Activated T-cell treated with anti-CD3 and anti-CD28 coated beads, Interleukin-2, amount 50 U/mL, for 4 hours (primary cell): ENCODE measurements around the gene DNM1. TPM values are rescaled to one million over a fixed set of nuclear protein-coding genes. Genes with fewer than 3 reads are reported as not detected.

Source experiments
- ATAC-seq, 2 donors: fragments of 200-7000 bp; cut with Tn5 transposase; one replicate each; pipeline ENCODE4 v1.10.0; 2021
- DNase-seq: peaks from one replicate; pipeline ENCODE4 v3.0.0-alpha.2; 2020
- H3K27me3 Mint-ChIP-seq: one replicate; pipeline ENCODE4 v1.8.0; 2021; ENCODE audit warnings: low read depth, mixed read lengths
- H3K36me3 Mint-ChIP-seq: one replicate; pipeline ENCODE4 v1.8.0; 2022; ENCODE audit warnings: mixed read lengths; ENCODE audit not compliant: insufficient read depth
- H3K4me1 Mint-ChIP-seq: one replicate; pipeline ENCODE4 v1.8.0; 2021; ENCODE audit warnings: low read depth, mixed read lengths
- H3K4me3 Mint-ChIP-seq: one replicate; pipeline ENCODE4 v1.8.0; 2021; ENCODE audit warnings: mild to moderate bottlenecking, moderate library complexity, mixed read lengths
- H3K9me3 Mint-ChIP-seq: one replicate; pipeline ENCODE4 v1.8.0; 2021; ENCODE audit warnings: mixed read lengths
- total RNA-seq, 3 donors: library from RNA; stranded (reverse); gene quantifications; one replicate each; pipeline ENCODE4 v1.2.1, GENCODE V29; 2021

DNM1 gene
- total RNA-seq, 3 donors from 2014 or later: 0.32 to 0.43 (median 0.40) TPM

DNA sequence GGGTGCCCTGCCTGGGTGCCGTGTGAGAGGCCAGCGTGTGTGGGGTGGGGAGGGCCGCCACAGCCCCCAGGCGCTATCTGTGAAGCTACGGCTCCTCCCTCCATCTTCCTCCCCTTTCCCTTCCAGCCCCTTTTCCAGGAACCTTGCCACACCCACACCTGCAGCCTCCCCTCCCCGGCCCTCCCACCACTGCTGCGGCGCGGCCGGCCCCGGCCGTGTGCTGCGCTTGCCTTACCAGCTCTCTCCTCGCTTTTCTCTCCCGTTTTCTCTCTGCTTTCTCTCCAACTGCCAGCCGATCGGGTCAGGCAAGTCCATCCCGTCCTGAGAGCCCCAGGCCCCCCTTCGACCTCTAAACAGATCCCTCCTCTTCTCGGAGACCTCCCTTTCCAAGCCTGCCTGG lies 51.2 kb downstream of the DNM1 start:
- Mint-ChIP-seq H3K36me3 (peaks cover 9% of the 10 kb centered on the region), H3K27me3 (no peaks in the 10 kb centered on the region), H3K4me3 (no peak overlapping the region), H3K4me1 (peaks cover 13% of the 10 kb centered on the region), H3K9me3 (no peaks in the 10 kb centered on the region)
- ATAC-seq (no peak), DNase-seq (no peak)

DNA sequence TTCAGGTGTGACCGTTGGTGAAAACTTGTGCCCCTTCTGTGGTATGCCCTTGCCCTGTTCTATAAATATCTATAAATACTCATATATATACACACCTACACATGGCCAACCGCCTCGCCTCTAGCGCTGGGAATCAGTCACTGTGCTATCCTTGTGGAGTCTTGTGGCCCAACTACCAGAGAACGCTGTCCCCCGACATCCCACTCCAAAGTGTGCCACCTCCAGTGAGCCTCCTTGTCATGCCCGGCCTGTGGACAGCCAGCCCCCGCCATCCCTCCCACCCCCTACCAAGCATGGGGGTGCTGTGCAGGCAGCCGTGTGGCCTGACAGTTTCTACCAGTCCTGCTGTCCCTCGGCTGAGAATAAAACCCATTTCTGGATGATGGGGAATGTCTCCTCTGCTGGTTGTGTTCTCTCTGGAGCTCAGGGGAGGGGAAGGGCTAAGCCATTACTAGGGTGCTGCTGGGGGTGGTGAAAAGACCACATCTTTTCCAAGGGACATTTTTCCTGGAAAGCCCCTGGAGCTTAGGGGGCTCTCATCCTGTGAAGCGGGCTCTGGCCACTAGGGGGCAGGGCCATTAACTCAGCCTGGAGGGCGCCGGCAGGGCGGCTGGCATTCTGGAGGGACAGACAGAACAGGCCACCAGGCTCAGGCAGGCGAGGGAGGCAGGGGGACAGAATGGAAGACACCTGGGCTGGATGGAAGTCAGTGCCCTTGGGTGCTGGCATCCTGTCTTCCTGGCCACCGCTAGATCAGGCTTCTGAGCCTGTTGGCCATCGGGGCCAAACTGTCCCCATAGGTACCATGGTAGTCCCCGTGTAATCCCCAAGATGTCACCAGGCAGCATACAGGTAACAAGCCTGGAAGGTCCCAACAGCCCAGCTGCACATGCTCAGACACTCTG lies 51.9 kb downstream of the DNM1 start:
- no peaks in the 10 kb centered on the region for H3K9me3 Mint-ChIP-seq
- DNase-seq (peak; percentile 42), ATAC-seq (no peak)
- peaks cover 7% of the 10 kb centered on the region for H3K4me1 Mint-ChIP-seq
- no peaks in the 10 kb centered on the region for H3K27me3 Mint-ChIP-seq
- peaks cover 12% of the 10 kb centered on the region for H3K36me3 Mint-ChIP-seq
- no peak overlapping the region for H3K4me3 Mint-ChIP-seq

DNA sequence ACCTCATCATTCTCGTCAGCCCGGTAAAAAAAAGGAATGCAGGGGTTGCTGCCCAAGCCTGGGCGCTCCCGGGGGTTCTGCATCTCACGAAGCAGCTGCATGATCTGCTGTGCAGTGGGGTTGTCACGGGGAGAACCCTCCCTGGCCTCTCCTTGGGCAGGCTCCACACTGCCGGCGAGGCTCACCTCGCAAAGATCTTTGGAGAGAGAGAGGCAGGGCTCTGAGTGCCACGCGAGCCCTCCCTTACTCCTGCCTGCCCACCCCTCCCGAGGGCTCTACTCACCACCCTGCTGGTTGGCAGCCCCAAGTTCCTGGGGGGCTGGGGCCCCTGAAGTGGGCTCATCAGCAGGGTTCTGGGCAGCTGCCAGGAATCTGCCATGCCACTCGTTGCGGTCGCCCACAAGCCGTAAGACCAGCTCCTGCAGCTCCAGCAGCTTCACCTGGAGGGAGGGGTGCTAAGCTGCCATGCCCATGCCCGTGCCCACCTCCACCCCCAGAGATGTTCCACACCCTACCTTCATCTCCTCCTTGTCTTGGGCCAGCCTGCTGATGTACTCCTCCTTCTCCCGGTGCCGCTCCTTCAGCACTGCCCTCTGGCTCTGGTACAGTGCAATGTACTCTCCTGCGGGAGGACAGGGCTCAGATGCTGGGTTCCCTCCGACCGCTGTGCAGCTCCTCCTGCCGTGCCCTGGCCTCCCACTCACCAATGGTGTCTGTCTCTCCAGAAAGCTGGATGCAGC lies 54.1 kb downstream of the DNM1 start:
- H3K27me3 Mint-ChIP-seq: no peaks in the 10 kb centered on the region
- H3K9me3 Mint-ChIP-seq: no peaks in the 10 kb centered on the region
- H3K4me3 Mint-ChIP-seq: no peak overlapping the region
- peaks cover 23% of the 10 kb centered on the region for H3K36me3 Mint-ChIP-seq
- DNase-seq: no peak
- H3K4me1 Mint-ChIP-seq: no peaks in the 10 kb centered on the region
- no peak for ATAC-seq

DNA sequence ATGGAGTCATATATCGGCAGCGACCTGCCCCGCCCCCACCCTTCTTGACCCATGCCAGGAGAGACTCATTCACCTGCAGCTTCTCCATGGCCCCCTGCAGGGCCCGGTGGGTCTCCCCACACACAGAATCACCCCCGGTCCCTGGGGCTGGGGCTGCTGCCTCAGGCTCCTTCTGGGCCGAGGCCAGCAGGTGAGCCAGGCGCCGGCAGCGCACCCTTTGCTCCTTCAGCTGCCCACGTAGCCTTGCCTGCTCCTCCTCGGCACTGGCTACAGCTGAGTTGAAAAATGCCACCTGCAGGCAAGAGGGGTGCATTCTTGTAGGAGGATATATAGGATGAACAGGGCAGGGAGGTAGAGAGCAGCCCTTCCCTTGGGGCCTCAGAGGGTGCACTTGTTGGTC lies 54.7 kb downstream of the DNM1 start:
- ATAC-seq: no peak
- Mint-ChIP-seq H3K4me1 (no peaks in the 10 kb centered on the region), H3K4me3 (no peak overlapping the region), H3K27me3 (no peaks in the 10 kb centered on the region), H3K9me3 (no peaks in the 10 kb centered on the region), H3K36me3 (peaks cover 28% of the 10 kb centered on the region)
- no peak for DNase-seq

DNA sequence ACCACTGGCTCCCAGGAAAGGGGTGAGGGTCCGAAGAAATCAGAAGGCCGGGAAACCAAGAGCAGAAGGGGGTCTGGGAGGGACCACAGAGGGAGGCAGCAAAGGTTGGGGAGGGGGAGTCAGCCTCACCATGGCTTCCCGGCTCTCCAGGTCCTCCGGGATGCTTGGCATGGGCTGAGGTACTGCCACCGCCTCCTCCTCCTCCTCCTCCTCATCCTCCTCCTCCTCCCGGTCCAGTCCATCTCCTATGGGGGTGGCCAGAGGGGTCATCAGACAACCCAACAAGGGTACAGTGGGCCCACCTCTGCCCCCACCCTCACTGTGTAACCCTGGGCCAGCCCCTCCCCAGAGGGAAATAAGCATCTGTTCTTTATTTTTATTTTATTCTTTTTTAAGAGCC lies 55.1 kb downstream of the DNM1 start:
- H3K36me3 Mint-ChIP-seq: peaks cover 30% of the 10 kb centered on the region
- no peaks in the 10 kb centered on the region for H3K9me3 Mint-ChIP-seq
- ATAC-seq (no peak), DNase-seq (no peak)
- H3K27me3 Mint-ChIP-seq: no peaks in the 10 kb centered on the region
- H3K4me3 Mint-ChIP-seq: no peak overlapping the region
- no peaks in the 10 kb centered on the region for H3K4me1 Mint-ChIP-seq

DNA sequence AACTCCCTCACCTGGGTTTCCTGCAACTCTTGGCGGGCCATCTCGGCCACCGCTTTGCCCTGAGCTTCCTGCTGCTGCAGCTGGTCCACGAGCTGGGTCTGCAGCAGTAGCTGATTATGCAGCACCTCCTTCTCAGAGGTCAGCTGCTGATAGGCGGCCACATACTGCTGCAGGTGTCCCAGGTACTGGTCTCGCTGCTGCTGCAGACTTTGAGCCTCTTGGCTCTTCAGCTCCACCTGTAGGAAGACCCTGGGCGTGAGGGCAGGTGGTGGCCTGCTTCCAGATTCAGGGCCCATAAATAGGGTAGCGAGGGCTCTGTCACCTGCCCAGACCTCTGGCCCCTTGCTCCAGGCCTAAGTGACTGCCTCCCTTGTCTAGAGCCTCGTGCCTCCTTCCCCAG lies 56.0 kb downstream of the DNM1 start:
- DNase-seq (no peak), ATAC-seq (no peak)
- Mint-ChIP-seq H3K4me3 (no peak overlapping the region), H3K36me3 (peaks cover 30% of the 10 kb centered on the region), H3K27me3 (no peaks in the 10 kb centered on the region), H3K9me3 (no peaks in the 10 kb centered on the region), H3K4me1 (no peaks in the 10 kb centered on the region)

DNA sequence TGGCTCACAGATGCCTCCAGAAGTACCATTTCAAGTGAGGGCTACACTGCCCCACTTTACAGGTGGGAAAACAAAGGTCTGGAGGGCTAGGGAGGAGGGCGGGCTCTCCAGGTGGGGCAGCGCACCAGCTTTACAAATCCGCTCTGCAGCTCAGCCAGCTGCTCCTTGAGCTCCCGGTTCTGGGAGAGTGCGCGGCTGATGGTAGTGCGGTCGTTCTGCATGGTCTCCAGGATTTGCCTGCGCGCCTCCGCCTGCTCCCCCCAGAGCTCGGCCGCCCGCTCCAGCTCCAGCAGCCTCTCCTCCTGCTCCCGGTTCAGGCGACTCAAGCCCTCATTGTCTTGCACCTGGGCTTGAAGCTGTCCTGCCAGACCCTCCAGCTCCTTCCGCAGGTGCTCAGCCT lies 57.2 kb downstream of the DNM1 start:
- ATAC-seq: no peak
- no peak overlapping the region for H3K4me3 Mint-ChIP-seq
- DNase-seq: no peak
- no peaks in the 10 kb centered on the region for H3K27me3 Mint-ChIP-seq
- peaks cover 37% of the 10 kb centered on the region for H3K36me3 Mint-ChIP-seq
- no peaks in the 10 kb centered on the region for H3K4me1 Mint-ChIP-seq
- no peaks in the 10 kb centered on the region for H3K9me3 Mint-ChIP-seq

DNA sequence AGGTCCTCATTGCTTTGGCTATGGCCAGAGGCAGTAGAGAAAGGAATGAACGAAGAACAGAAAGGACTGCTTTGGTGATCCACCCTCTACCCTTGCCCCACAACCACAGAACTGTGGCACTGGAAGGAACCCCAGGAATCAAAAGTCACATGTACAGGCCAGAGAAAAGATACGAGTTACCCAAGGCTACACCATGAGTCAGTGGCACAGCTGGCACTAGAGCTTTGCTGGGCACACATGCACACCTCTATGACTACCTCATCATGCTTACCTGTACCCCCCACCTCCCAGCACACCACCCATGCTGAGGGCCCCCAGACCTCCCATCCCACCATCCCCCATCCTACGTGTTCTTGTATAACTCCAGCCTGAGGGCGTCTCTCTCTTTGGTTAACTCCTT lies 59.5 kb downstream of the DNM1 start:
- no peaks in the 10 kb centered on the region for H3K27me3 Mint-ChIP-seq
- no peak for DNase-seq
- ATAC-seq: no peak
- H3K4me3 Mint-ChIP-seq: no peak overlapping the region
- peaks cover 46% of the 10 kb centered on the region for H3K36me3 Mint-ChIP-seq
- H3K9me3 Mint-ChIP-seq: no peaks in the 10 kb centered on the region
- H3K4me1 Mint-ChIP-seq: no peaks in the 10 kb centered on the region

DNA sequence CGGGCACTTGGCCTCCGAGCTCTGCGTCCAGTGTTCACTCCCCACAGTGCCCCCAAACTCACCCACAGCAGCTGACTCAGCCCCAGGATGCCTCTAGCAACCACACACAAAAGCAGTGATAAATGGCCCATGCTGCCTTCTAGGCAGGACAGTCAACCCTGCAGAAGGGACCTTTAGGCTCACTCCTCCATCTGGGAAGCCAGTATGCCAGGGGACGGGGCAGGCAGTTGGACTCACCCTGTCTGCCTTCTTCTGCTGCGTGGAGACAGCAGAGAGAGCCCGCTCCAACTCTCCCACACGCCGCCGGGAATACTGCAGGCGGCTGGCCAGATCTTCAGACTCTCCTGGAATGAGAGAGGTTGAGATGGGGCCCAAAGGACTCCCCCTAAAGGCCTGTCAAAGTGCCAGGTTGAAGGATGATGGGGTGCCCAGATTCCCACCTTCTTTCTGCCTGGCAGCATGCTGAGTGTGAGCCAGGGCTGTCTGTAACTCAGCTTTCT lies 62.2 kb downstream of the DNM1 start:
- no peak for ATAC-seq
- Mint-ChIP-seq H3K9me3 (no peaks in the 10 kb centered on the region), H3K4me1 (no peaks in the 10 kb centered on the region), H3K36me3 (peaks cover 38% of the 10 kb centered on the region), H3K4me3 (no peak overlapping the region), H3K27me3 (no peaks in the 10 kb centered on the region)
- DNase-seq: no peak

DNA sequence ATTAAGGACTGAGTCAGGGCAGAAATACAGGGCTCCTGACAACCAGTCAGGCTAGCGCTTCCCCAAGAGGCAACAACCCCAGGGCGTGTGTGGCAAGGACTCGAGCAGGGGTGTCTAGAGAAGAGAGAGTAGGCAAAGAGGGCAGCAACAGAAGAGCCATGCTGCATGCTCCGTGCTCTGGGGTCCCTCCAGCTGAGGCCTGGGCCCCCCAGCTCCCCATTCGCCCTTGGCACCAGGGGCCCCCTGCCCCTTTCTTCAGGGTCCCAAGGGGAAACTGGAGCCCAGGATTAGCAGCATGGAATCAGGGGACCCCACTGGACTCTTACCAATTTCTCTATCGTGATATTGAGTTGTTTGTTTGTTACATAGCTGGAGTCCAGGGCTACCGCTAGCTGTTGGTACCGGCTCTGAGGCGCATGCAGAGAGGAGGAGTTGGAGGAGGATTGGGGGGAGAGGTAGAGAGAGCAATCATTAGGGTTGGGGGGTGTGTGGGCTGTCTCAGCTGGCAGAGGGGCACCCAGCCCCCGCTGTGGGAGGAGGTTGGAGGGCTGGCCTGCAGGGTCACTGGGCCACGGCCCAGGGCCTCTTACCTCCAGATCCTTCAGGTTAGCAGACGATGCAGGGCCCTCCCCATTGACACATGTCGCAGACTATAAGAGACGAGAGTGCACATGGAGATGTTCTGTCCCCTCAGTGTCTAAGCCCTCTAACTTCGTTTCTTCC lies 63.9 kb downstream of the DNM1 start:
- no peaks in the 10 kb centered on the region for H3K9me3 Mint-ChIP-seq
- peaks cover 32% of the 10 kb centered on the region for H3K36me3 Mint-ChIP-seq
- H3K27me3 Mint-ChIP-seq: no peaks in the 10 kb centered on the region
- no peak for DNase-seq
- ATAC-seq: no peak
- H3K4me3 Mint-ChIP-seq: no peak overlapping the region
- H3K4me1 Mint-ChIP-seq: no peaks in the 10 kb centered on the region

DNA sequence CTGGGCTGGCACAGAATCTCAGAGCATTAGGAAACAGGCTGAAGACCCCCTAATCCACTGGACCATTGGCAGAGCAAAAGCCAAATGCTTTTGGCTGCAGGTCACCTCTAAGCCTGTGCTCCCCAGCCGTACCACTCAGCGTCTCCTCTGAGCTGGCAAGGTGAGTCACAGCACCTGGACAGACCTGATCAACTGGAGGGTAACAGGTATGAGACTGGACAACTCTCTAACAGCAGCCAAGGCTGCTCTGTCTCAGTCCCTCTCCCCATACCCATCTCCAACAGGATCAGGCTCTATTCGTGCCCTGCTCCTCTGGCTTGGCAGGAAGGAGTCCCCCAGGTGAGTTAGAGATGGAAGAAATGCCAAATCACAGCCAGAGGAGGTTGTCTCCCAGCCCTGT lies 67.9 kb downstream of the DNM1 start:
- ATAC-seq: no peak
- no peak for DNase-seq
- Mint-ChIP-seq H3K4me1 (peaks cover 11% of the 10 kb centered on the region), H3K4me3 (no peak overlapping the region), H3K36me3 (peaks cover 20% of the 10 kb centered on the region), H3K27me3 (no peaks in the 10 kb centered on the region), H3K9me3 (no peaks in the 10 kb centered on the region)

DNA sequence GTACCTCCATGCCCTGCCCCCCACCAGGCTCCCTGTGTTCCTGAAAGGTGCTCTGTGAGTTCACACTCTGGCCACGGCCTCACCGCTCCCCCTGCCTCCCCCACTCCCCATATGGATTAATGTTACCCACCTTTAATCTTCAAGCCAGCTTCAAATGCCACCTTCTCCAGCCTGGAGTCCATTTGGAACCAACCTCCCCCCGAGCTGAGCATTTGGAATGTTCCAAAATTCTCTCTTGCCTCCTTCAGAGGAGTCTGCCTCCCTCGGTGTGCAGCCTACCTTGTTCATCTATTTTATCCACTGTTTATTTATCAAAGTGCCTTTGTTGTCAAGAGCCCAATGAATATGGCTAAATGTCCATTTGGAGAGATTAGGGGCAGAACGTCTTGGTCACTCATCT lies 68.3 kb downstream of the DNM1 start:
- no peak for DNase-seq
- ATAC-seq: no peak
- peaks cover 14% of the 10 kb centered on the region for H3K4me1 Mint-ChIP-seq
- H3K9me3 Mint-ChIP-seq: no peaks in the 10 kb centered on the region
- H3K36me3 Mint-ChIP-seq: peaks cover 18% of the 10 kb centered on the region
- no peaks in the 10 kb centered on the region for H3K27me3 Mint-ChIP-seq
- no peak overlapping the region for H3K4me3 Mint-ChIP-seq

DNA sequence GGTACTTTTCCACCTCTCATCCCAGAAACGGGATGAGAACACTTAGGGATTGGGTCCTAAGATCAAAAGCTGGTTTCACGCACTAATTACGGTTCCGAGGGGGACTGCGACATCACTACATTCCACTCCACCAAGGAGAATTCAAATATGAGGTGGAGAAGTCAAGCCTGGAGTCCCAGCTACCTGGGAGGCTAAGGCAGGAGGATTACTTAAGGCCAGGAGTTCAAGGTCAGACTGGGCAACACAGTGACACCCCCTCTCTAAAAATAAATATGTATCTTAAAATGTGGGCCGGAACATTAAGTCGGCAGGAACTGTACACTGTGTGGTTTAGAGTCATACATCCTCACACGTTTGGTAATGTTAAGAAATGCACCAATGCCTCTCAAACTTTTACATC lies 71.1 kb downstream of the DNM1 start:
- Mint-ChIP-seq H3K4me1 (peaks cover 25% of the 10 kb centered on the region), H3K27me3 (no peaks in the 10 kb centered on the region), H3K36me3 (peaks cover 8% of the 10 kb centered on the region), H3K9me3 (no peaks in the 10 kb centered on the region), H3K4me3 (peak overlapping the region; percentile 94)
- DNase-seq: no peak
- no peak for ATAC-seq

DNA sequence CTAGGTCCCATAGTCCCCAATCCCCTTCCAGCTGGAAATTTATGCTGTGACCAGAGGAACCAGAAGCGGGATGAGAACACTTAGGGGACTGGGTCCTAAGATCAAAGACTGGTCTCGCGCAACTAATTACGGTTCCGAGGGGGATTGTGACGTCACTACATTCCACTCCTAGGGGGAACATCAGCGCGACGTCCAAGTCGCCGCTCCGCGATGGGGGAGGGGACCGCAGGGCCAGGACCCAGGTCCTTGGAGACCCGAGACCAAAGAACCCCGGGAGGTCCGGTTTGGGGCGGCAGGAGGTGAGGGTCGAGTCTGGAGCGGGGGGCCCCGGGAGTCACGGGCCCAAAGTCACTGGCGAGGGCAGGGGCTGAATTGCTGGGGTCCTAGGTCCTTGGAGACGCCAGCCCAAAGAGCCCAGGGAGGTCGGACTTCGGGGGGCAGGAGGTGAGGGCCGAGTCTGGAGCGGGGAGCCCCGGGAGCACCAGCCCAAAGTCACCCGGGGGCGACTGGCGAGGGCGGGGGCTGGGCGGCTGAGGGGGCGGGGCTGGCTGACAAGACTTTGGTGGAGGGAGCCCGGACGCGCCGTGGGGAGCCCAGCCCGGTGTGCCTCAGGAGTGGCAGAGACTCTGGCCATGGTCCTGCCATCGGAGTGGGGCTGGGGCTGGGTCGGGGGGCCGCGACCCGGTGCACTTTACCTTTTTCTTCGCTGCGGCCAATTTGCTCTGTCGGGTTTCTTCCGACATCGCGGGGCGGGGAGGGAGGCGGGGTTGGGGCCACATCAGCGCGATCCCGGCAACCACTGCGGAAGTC lies 72.2 kb downstream of the DNM1 start, which contains the start of gene GOLGA2:
Gene GOLGA2 (minus strand): TSS at position 810 of the 810 bp plus-strand sequence. CDS start 31 bp downstream, at position 779.
- no peaks in the 10 kb centered on the region for H3K9me3 Mint-ChIP-seq
- peak within 1 kb of the TSS; percentile 94 for H3K4me3 Mint-ChIP-seq
- DNase-seq (no peak), ATAC-seq (peak; percentile 68 to 70)
- peaks cover 28% of the 10 kb centered on the region for H3K4me1 Mint-ChIP-seq
- H3K36me3 Mint-ChIP-seq: peaks cover 12% of the 10 kb centered on the region
- H3K27me3 Mint-ChIP-seq: no peaks in the 10 kb centered on the region
